HFFc6 (cell line): ENCODE data around the gene GLB1L3. TPM values are rescaled to one million over a fixed set of nuclear protein-coding genes. Genes with fewer than 3 reads are reported as not detected.

Experiments used
- DNase-seq: peaks from one replicate; pipeline ENCODE4 v3.0.0-alpha.2; 2018
- H3K27ac Mint-ChIP-seq: 2 replicates; pipeline ENCODE4 v1.8.0; 2020; ENCODE audit warnings: mild to moderate bottlenecking, mixed read lengths
- H3K27me3 Mint-ChIP-seq: 2 replicates; pipeline ENCODE4 v1.8.0; 2021; ENCODE audit warnings: mild to moderate bottlenecking, moderate library complexity, mixed read lengths; ENCODE audit not compliant: insufficient read depth
- H3K36me3 Mint-ChIP-seq: 2 replicates; pipeline ENCODE4 v1.8.0; 2021; ENCODE audit warnings: low read depth, mixed read lengths
- H3K4me1 Mint-ChIP-seq: 2 replicates; pipeline ENCODE4 v1.8.0; 2020; ENCODE audit warnings: low read depth, mixed read lengths
- H3K4me3 Mint-ChIP-seq: 2 replicates; pipeline ENCODE4 v1.8.0; 2020; ENCODE audit warnings: mild to moderate bottlenecking, moderate library complexity, mixed read lengths
- H3K9me3 Mint-ChIP-seq: 2 replicates; pipeline ENCODE4 v1.8.0; 2020; ENCODE audit warnings: mild to moderate bottlenecking, mixed read lengths
- total RNA-seq, 6 experiments: library from RNA; stranded (reverse); fragmentation: NEBNext Ultra II Directional; extraction: Animal tissue kit (Norgen Biotek cat#: 25700); gene quantifications; 2 replicates in 1 of 6; 3 replicates in 5 of 6; pipeline ENCODE4 v1.2.3, GENCODE V29; 2021
- TF ChIP-seq, protein P1 (sequence below): fragments of 200-600 bp; sonication (generic); IDR thresholded peaks from 2 replicates; pipeline ENCODE4 v1.5.0; 2021; ENCODE audit warnings: antibody characterized with exemption, mild to moderate bottlenecking

Gene GLB1L3
- total RNA-seq, 6 experiments from 2014 or later: not detected

DNA sequence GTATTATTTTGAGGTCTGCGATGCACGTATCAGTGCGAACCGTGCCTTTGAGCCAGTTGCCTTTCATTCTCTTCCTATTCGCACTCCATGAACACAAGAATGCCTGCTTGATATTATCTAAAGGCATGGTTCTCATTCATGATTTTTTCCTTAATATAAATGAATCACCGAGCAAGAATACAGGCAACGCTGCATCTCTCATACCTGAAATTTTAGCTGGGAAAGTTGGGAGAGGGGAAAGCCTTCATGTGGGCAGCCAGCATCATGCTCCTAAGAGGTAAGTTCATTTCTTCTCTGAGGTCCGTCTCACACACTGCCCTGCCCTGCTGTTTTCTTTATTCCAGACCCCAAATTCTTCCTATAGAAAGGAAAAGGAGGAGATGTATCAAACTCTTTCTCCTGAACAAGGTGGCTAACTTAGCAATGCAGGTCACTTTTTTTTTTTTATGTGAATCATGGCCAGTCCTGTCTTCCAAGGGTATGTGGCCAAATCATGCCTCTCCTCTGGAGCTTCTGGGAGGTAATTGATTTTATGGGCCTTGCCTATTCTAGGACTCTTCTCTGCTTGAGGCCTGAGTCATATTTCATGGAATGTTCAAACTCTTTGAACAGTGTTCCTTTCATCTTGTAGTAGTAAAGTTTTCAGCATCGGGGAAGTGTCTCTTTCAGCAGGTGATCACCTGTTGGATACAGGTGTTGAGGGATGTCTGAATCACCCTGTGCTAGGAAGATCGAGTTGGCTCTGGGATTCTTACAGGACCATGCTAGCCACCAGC, 58.8 kb downstream of the GLB1L3 start:
- no peak overlapping the region for H3K27ac Mint-ChIP-seq
- no peaks in the 10 kb centered on the region; the same call in 1 of the 2 replicates for H3K36me3 Mint-ChIP-seq
- peaks cover 20% of the 10 kb centered on the region for H3K9me3 Mint-ChIP-seq
- TF ChIP-seq, protein P1, sequence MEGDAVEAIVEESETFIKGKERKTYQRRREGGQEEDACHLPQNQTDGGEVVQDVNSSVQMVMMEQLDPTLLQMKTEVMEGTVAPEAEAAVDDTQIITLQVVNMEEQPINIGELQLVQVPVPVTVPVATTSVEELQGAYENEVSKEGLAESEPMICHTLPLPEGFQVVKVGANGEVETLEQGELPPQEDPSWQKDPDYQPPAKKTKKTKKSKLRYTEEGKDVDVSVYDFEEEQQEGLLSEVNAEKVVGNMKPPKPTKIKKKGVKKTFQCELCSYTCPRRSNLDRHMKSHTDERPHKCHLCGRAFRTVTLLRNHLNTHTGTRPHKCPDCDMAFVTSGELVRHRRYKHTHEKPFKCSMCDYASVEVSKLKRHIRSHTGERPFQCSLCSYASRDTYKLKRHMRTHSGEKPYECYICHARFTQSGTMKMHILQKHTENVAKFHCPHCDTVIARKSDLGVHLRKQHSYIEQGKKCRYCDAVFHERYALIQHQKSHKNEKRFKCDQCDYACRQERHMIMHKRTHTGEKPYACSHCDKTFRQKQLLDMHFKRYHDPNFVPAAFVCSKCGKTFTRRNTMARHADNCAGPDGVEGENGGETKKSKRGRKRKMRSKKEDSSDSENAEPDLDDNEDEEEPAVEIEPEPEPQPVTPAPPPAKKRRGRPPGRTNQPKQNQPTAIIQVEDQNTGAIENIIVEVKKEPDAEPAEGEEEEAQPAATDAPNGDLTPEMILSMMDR: no peak
- no peak overlapping the region for H3K4me3 Mint-ChIP-seq
- no peaks in the 10 kb centered on the region for H3K4me1 Mint-ChIP-seq
- DNase-seq: no peak
- H3K27me3 Mint-ChIP-seq: peaks cover 4% of the 10 kb centered on the region

DNA sequence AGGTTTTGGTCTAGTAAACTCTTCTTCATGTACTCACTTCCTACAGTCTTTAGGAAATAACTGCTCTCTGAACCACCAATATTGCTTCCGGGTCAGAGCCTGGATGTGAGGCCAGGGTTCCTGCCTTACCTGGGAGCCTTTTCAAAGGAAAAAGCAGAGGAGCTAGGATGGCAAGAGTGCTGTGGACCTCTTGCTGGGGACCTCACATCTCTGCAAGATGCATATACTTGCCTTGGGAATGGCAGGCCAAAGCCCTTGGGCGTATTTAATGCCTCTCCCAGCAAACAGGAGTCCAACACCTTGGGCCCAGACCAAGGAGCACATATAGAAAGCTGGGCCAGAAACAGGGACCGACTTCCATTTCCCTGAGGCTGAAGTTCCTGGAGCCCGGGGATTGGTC, 60.9 kb downstream of the GLB1L3 start:
- TF ChIP-seq, protein P1: no peak
- H3K27me3 Mint-ChIP-seq: peaks cover 4% of the 10 kb centered on the region
- no peak overlapping the region for H3K27ac Mint-ChIP-seq
- no peaks in the 10 kb centered on the region for H3K4me1 Mint-ChIP-seq
- no peaks in the 10 kb centered on the region; the same call in 1 of the 2 replicates for H3K36me3 Mint-ChIP-seq
- peaks cover 26% of the 10 kb centered on the region for H3K9me3 Mint-ChIP-seq
- no peak overlapping the region for H3K4me3 Mint-ChIP-seq
- no peak for DNase-seq

DNA sequence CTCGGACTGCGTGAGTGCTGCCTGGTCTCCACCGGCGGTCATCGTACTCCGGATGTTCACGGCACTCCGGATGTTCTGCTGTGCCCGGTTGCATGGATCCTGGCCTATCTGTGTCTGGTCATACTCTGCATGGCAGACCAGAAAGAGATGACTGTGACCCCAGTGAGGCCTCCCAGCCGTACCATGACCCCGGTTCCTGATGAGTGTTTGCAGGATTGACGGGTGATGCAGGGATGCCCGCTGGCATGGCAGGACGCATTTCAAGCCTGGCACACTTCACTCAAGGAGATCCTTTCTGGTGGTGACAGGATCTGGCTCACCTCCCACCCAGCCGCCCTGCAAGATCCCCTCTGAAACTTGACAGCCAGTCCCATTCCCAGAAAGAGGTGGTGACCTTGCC, 61.9 kb downstream of the GLB1L3 start:
- peaks cover 21% of the 10 kb centered on the region for H3K9me3 Mint-ChIP-seq
- no peak overlapping the region for H3K27ac Mint-ChIP-seq
- TF ChIP-seq, protein P1: no peak
- no peak for DNase-seq
- H3K27me3 Mint-ChIP-seq: no peaks in the 10 kb centered on the region; the same call in none of the 2 replicates
- H3K36me3 Mint-ChIP-seq: no peaks in the 10 kb centered on the region; the same call in 1 of the 2 replicates
- H3K4me3 Mint-ChIP-seq: no peak overlapping the region
- no peaks in the 10 kb centered on the region for H3K4me1 Mint-ChIP-seq

DNA sequence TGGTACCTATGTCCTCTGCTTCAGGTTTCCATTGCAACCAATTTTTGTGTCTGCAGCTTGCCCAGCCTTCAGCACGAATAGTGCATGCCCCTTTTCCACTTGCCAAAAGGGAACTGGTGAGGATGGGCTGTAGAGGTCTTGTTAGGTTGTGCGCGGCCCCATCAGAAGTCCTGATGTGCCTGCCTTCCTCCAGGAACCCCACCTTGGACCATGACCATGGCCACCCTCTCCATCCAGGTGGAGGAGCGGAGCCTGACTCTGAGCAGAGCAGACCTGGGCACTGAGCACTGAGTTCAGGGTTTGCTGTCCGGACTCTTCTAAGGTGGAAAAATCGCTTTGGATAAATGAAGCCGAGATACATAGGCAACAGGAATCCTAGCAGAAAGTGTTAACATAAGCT, 62.5 kb downstream of the GLB1L3 start:
- Mint-ChIP-seq H3K9me3 (peaks cover 24% of the 10 kb centered on the region), H3K27ac (no peak overlapping the region), H3K27me3 (no peaks in the 10 kb centered on the region; the same call in 1 of the 2 replicates), H3K4me1 (no peaks in the 10 kb centered on the region), H3K36me3 (no peaks in the 10 kb centered on the region; the same call in 1 of the 2 replicates), H3K4me3 (no peak overlapping the region)
- TF ChIP-seq, protein P1: no peak
- no peak for DNase-seq

DNA sequence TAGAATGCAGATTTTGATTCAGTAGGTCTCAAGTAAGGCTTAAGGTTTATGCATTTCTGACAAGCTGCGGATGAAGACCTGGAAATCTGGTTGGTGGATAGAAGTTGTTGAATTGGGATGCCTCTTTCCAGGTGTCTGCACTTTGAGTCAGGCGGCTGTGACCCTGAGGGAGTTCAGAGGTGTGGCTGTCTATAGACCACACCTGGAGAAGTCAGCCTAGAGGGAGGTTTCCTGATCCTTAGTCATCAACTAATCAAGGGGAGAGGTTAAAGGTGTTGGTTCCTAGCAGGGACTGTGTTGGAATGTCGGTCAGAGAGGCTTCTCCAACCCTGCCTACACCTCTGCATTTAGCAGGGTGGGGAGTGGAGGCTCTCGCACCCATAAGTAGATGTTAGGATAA, 63.6 kb downstream of the GLB1L3 start:
- Mint-ChIP-seq H3K36me3 (no peaks in the 10 kb centered on the region; the same call in 1 of the 2 replicates), H3K27ac (no peak overlapping the region), H3K4me3 (no peak overlapping the region), H3K4me1 (no peaks in the 10 kb centered on the region), H3K9me3 (peaks cover 26% of the 10 kb centered on the region), H3K27me3 (no peaks in the 10 kb centered on the region; the same call in 1 of the 2 replicates)
- TF ChIP-seq, protein P1: no peak
- no peak for DNase-seq
